ENCODE data around the gene DUSP22.

The DUSP22 gene

GRCh38 chr6:297571-298232 lies 5.4 kb downstream of the DUSP22 start:
- DNase-seq: no peak

GRCh38 chr6:298233-299103 lies 6.2 kb downstream of the DUSP22 start:
- DNase-seq: no peak

GRCh38 chr6:299104-299980 lies 7.1 kb downstream of the DUSP22 start:
- no peak for DNase-seq

- DNase-seq: no peak
Observed at GRCh38 chr6:300026-300425, 7.7 kb downstream of the DUSP22 start.

- DNase-seq: no peak
Observed at GRCh38 chr6:300494-301198, 8.4 kb downstream of the DUSP22 start.

GRCh38 chr6:301526-301925 lies 9.2 kb downstream of the DUSP22 start:
- no peak for DNase-seq

DNA sequence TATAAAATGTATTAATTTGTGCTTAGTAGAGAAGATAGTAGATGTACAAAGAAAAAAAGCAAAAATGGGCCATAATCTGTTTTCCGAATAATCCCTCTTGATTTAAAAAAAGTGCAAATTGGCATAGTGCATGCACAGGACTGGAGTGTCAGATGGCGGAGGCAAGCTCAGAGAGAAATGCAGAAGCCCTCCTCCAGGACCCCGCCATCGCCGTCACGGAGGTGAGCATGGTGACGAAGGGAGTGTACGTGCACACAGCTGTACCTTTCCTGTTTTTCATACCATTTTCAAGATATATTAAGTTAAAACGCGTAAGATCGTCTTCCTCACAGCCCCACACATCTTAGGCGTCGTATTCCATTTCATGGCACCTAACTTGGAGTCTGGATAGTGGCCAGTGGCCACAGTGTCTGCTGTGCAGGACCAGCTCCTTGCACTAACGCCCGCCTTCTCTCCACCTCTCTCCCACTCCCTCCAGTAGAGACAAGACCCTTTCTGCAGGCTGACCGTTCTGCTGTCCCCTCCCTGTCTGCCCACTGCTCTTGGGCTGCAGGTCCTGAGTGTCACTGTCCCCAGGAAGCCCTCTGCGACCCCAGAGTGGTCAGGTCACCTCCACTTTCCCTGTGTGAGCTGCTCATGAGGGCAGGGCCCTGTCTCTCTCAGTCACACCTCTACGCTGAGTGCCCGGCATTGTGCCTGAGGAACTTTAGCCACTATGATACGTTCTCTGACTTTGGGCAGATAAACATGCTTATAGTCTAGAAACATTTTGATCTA lies 9.8 kb downstream of the DUSP22 start:
- DNase-seq: no peak

- no peak for DNase-seq
Observed at GRCh38 chr6:302760-303159, 10.5 kb downstream of the DUSP22 start.

DNA sequence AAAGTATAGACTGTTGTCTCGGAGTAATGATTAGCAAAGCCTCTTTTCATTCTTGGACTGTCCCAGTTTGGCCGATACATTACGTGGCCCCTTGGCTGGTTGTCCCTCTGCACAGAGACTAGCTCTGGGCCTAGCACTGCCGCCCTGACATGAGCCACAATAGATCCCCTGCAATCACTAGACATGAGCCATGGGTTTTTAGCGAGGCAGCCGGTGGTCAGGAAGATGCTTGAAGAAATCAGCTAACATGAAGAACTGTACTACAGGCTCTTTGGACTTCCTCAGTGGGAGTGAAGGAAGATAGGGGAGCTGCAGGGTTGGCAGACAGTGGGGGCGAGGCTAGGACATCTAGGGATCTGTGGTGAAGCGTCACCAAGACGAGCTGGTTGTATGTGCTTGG lies 11.0 kb downstream of the DUSP22 start:
- DNase-seq: no peak

DNA sequence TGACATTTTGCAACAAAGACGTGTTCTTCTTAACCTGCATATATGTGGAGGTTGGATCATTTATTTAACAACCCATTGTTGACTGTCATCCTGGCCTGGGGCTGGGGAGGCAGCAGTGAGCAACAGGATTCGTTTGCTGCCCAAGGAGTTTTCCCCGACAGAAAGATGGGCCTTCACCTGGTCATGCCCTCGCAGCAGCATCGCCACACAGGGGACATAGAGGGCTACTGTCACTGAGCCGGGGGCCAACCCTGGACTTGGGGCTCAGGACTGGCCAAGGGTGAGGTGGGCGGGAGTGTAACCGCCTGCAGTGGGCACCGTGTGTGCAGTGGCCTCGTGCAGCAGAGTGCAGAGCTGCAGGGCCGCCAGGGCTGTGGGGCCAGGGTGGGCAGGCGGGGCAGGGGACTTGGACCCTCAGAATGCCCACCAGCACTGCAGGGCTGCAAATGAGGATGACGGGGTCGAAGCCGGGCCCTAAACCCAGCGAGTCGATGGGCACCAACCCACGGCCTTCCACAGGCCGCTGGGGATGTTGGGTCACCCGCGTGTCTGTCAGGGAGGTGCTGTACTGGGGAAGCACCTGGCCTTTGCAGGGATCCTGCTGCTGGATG lies 11.8 kb downstream of the DUSP22 start:
- DNase-seq: no peak

- no peak for DNase-seq
Observed at GRCh38 chr6:304833-305370, 12.6 kb downstream of the DUSP22 start.

DNA sequence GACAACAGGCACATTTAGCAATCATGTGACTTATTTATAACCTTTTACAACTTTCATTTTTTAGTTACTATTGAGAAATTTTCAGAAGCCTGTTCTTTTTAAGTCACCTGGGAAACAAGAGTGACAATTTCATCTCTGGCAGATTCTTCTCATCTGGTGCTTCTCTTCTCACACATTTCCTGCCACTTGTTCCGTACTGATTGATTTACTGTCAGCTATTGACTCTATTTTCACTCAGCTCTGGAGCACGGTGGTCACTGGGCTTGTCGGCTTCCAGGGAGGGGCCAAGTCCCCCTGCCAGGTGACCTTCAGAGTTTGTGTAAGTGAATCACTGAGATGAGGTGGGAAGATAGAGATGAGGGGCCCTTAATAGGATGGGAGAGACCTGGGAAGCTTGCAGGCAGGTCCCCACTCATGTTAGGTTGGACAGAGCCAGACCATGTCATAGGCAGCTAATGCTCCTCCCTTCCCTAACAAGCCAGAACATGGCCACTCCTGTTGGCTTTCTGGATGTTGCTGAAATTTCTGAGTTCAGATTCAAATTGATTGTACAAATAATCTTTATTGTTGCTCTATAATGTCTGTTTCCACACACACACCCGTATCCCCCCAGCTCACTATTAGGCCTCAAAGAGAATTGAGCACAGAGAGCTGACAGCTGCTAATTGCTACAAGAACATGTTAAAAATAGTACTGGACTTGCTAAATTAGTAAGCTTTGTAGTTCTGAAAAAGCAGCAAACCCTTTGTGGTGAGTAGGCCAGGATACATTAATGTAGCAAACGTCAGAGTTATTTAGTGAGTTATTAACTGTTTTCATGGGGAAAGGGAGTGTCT lies 13.3 kb downstream of the DUSP22 start:
- no peak for DNase-seq

GRCh38 chr6:306641-307061 lies 14.4 kb downstream of the DUSP22 start:
- no peak for DNase-seq

DNA sequence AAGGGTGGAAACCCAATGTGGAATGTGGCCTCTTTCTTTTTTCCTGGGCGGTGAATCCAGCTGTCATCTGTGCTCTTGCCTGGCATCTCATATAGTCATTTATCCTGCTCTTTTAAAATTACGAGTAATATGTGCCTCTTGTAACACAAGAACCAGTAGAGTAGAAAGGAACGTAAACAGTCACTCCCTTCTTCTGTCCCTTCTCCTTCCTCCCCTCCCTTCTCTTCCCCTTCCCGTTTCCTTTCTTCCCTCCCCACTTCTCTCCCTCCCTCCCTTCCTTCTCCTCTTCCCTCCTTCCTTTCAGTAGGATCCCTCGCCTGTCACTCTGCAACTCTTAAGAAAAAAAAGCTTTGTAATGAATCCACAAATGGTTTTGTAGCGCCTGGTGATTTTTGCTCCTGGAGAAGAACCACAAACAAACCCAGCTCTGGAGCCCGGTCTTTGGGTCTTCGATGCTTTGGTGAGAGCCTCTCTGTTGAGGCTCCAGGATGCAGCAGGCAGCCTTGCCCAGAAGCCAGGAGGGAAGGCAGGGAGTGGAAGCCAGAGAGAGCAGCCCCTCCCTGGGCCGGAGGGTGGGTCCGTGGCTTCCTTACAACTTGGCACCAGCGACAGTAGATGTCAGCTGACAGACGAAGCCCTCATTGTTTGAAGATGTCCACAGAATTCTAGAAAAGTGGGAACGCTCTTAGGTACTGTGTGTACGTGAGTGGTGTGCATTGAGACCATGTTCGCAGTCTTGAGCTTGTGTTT lies 15.0 kb downstream of the DUSP22 start:
- no peak for DNase-seq

GRCh38 chr6:307874-308273 lies 15.6 kb downstream of the DUSP22 start:
- DNase-seq: no peak

GRCh38 chr6:308307-308706 lies 16.0 kb downstream of the DUSP22 start:
- no peak for DNase-seq

DNA sequence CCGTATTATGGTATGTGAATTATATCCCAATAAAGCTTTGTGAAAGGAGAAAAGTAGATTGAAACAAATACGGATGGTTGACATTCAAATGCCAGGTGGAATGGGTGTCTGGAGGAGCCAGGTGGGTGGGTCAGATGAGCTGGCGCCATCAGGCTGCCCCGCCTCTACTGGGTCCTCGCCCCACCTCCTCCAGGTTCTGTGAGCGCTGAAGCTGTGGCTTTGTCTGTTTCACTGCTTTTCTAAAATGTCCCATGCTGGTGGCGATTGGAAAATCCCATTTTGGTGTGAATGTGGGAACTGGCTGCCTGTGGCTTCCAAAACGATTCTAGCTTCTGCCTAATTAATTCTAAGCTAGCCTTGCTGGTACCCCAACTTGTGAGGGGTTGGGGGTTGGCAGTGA lies 16.5 kb downstream of the DUSP22 start:
- DNase-seq: no peak

- DNase-seq: no peak
Observed at GRCh38 chr6:309947-310346, 17.7 kb downstream of the DUSP22 start.

GRCh38 chr6:310671-311070 lies 18.4 kb downstream of the DUSP22 start:
- DNase-seq: no peak

All from NCI-H1048 (cell line).